Measurements from ENCODE around the gene UGT1A6. TPM values are rescaled to one million over a fixed set of nuclear protein-coding genes. Genes with fewer than 3 reads are reported as not detected.

The UGT1A6 gene
- total and polyA plus RNA-seq, 2 donors (not counting 3 experiments of a cell fraction or from before 2014, with no cell fraction given): not detected

GRCh38 chr2:233718552-233718951 is 25.9 kb downstream of the UGT1A6 start, which contains the start of gene UGT1A4:
Gene UGT1A4, plus strand, starts transcription at chr2:233718736. Its CDS starts 85 bp downstream, at chr2:233718821.
- CTCF ChIA-PET: interaction anchor here (0.7 kb wide), 1 partner anchor 314 kb away, joined by 3 read pairs; no protein-coding TSS in a partner anchor
- FAIRE-seq: no peak

More at GRCh38 chr2:233718552-233718951, 25.9 kb downstream of the UGT1A6 start, which contains the start of gene UGT1A4:
- intact Hi-C loops (cut with micrococcal nuclease): no loop called here
- DNase-seq (ENCODE audit: low read depth, low spot score): no peak
- no peak within 1 kb of the TSS for H2AFZ ChIP-seq (ENCODE audit: low read depth, low read length)
- no peaks in the 10 kb centered on the region for H4K20me1 ChIP-seq (replicated peaks; ENCODE audit: control insufficient read depth, extremely low read depth, insufficient read depth, low read length)
- no peak within 1 kb of the TSS for H3K4me2 ChIP-seq (ENCODE audit: insufficient read depth, low read length)
- peaks cover 0 to 8% of the 10 kb centered on the region in 2 experiments for H3K27me3 ChIP-seq (ENCODE audit: control insufficient read depth in 2 of 2, insufficient read depth in 2 of 2, low read length in 2 of 2)
- H3K27ac ChIP-seq (ENCODE audit: insufficient read depth, low read depth, low read length): no peak within 1 kb of the TSS
- TF ChIP-seq POLR2AphosphoS5 (IDR thresholded peaks at IDR 0.05; ENCODE audit: insufficient read depth, low read depth, low read length): no peak
- TF ChIP-seq POLR2A (IDR thresholded peaks at IDR 0.05; ENCODE audit: low read depth, low read length): no peak
- no peak for TF ChIP-seq CTCF (IDR thresholded peaks at IDR 0.05; ENCODE audit: extremely low read depth in 1 of 2, insufficient read depth in 1 of 2, low read depth in 1 of 2, low read length in 2 of 2)
- TF ChIP-seq JUN (IDR thresholded peaks at IDR 0.05; ENCODE audit: borderline replicate concordance, insufficient read depth, insufficient read length, low read depth): no peak
- no peak for TF ChIP-seq MYC (IDR thresholded peaks at IDR 0.05; ENCODE audit: low read depth, low read length)
- TF ChIP-seq EZH2 (IDR thresholded peaks at IDR 0.05; ENCODE audit: borderline replicate concordance, low read depth, low read length, severe bottlenecking): no peak
- TF ChIP-seq MAX (IDR thresholded peaks at IDR 0.05; ENCODE audit: insufficient read depth, insufficient read length): no peak
- no peak for TF ChIP-seq GATA2 (IDR thresholded peaks at IDR 0.05; ENCODE audit: insufficient read depth, insufficient read length, low read depth, low read length)
- TF ChIP-seq FOS (IDR thresholded peaks at IDR 0.05; ENCODE audit: borderline replicate concordance, insufficient read depth, low read length): no peak
- H3K79me2 ChIP-seq (ENCODE audit: control insufficient read depth, insufficient read depth, low read length): no peaks in the 10 kb centered on the region
- dilution Hi-C loops (cut with MboI; ENCODE audit: extremely low pct_ligation_motif_present, low sequenced_read_pairs): no loop called here
- no peaks in the 10 kb centered on the region for H3K9me3 ChIP-seq (replicated peaks; ENCODE audit: control insufficient read depth, insufficient read depth, low read length)
- no peak within 1 kb of the TSS for H3K9ac ChIP-seq (replicated peaks; ENCODE audit: extremely low read depth, insufficient read depth, low read length)
- H3K9me1 ChIP-seq (replicated peaks; ENCODE audit: control insufficient read depth, extremely low read depth, insufficient read depth, low read length): no peaks in the 10 kb centered on the region
- H3K4me1 ChIP-seq (ENCODE audit: control insufficient read depth, extremely low read depth, insufficient read depth, low read length): no peaks in the 10 kb centered on the region
- H3K4me3 ChIP-seq (replicated peaks in 1 of 3; ENCODE audit: insufficient read depth in 1 of 3, low read depth in 1 of 3, low read length in 3 of 3): no peak within 1 kb of the TSS
- POLR2A ChIA-PET: no interaction called here
- BruUV-seq (replicated peaks): no TSS peak
- no peaks in the 10 kb centered on the region for H3K36me3 ChIP-seq (ENCODE audit: control insufficient read depth in 2 of 2, extremely low read depth in 1 of 2, insufficient read depth in 2 of 2, low read length in 2 of 2)
